ENCODE data around the gene NCKAP5L. TPM values are rescaled to one million over a fixed set of nuclear protein-coding genes. Genes with fewer than 3 reads are reported as not detected.
"Not testable (repeated sequence)": the region's sequence is repeated elsewhere in the genome, so short reads cannot be mapped to it uniquely, and the experiment has no call there.

The NCKAP5L gene
- total RNA-seq, 1 donor from 2014 or later = 4.8 TPM

DNA sequence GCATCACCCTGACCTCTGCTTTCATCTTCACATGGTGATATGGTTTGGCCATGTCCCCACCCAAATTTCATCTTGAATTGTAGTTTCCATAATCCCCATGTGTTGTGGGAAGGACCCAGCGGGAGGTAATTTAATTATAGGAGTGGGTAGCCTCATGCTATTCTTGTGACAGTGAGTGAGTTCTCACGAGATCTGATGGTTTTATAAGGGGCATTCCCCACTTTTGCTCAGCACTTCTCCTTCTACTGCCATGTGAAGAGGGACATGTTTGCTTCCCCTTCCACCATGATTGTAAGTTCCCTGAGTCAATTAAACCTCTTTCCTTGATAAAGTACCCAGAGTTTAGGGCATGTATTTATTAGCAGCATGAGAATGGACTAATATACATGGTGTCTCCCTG is 48.6 kb downstream of the NCKAP5L start:
- Mint-ChIP-seq H3K9me3 (no peaks in the 10 kb centered on the region), H3K4me1 (peaks cover 11% of the 10 kb centered on the region), H3K4me3 (no peak overlapping the region), H3K27me3 (peaks cover 38% of the 10 kb centered on the region), H3K27ac (no peak overlapping the region), H3K36me3 (ENCODE audit: low read depth) (no peaks in the 10 kb centered on the region)
- DNase-seq = no peak
- intact Hi-C loops (cut with micrococcal nuclease) = loop anchor here (2.0 to 5.0 kb wide), 3 partner anchors 17 to 142 kb away; partner anchors contain the start of gene FMNL3

GRCh38 chr12:49777800-49778748 is 50.1 kb downstream of the NCKAP5L start:
- H3K4me3 Mint-ChIP-seq = no peak overlapping the region
- peaks cover 11% of the 10 kb centered on the region for H3K4me1 Mint-ChIP-seq
- H3K9me3 Mint-ChIP-seq = no peaks in the 10 kb centered on the region
- peak; percentile 93 for DNase-seq
- no peaks in the 10 kb centered on the region for H3K36me3 Mint-ChIP-seq (ENCODE audit: low read depth)
- H3K27me3 Mint-ChIP-seq = peaks cover 25% of the 10 kb centered on the region
- no peak overlapping the region for H3K27ac Mint-ChIP-seq
- intact Hi-C loops (cut with micrococcal nuclease) = loop anchor here (1.0 to 5.0 kb wide), 4 partner anchors 15 to 141 kb away; partner anchors contain the start of genes FMNL3 and TMBIM6

GRCh38 chr12:49777341-49777740 is 50.9 kb downstream of the NCKAP5L start:
- H3K27me3 Mint-ChIP-seq = peaks cover 25% of the 10 kb centered on the region
- H3K4me3 Mint-ChIP-seq = no peak overlapping the region
- no peak overlapping the region for H3K27ac Mint-ChIP-seq
- intact Hi-C loops (cut with micrococcal nuclease) = loop anchor here (5.0 kb wide), 1 partner anchor 140 kb away; no protein-coding TSS in a partner anchor
- H3K9me3 Mint-ChIP-seq = no peaks in the 10 kb centered on the region
- peaks cover 11% of the 10 kb centered on the region for H3K4me1 Mint-ChIP-seq
- no peaks in the 10 kb centered on the region for H3K36me3 Mint-ChIP-seq (ENCODE audit: low read depth)
- DNase-seq = no peak

GRCh38 chr12:49776858-49777257 is 51.4 kb downstream of the NCKAP5L start:
- H3K36me3 Mint-ChIP-seq (ENCODE audit: low read depth) = no peaks in the 10 kb centered on the region

GRCh38 chr12:49776413-49776812 is 51.8 kb downstream of the NCKAP5L start:
- H3K27ac Mint-ChIP-seq = no peak overlapping the region

More at GRCh38 chr12:49776858-49777257, 51.4 kb downstream of the NCKAP5L start:
- H3K4me1 Mint-ChIP-seq = peaks cover 11% of the 10 kb centered on the region
- no peak overlapping the region for H3K27ac Mint-ChIP-seq
- no peaks in the 10 kb centered on the region for H3K9me3 Mint-ChIP-seq
- no peak for DNase-seq
- peaks cover 22% of the 10 kb centered on the region for H3K27me3 Mint-ChIP-seq
- intact Hi-C loops (cut with micrococcal nuclease) = loop anchor here (1.0 to 5.0 kb wide), 2 partner anchors 62 to 140 kb away; no protein-coding TSS in a partner anchor
- H3K4me3 Mint-ChIP-seq = no peak overlapping the region

DNA sequence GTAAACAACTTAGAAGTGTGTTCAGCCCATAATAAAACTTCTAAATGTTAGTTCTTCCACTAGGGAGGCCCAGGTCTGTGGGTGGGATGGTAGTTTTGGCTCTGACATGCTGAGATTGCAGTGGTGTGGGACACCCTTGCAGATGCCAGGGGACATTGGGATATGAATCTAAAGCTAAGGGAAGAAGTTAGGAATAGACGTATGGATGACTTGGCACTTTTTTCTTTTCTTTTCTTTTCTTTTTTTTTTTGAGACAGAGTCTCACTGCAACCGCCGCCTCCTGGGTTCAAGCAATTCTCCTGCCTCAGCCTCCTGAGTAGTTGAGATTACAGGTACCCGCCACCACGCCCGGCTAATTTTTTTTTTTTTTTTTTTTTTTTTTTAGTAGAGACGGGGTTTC is 55.1 kb downstream of the NCKAP5L start:
- H3K9me3 Mint-ChIP-seq; DNase-seq; intact Hi-C loops (cut with micrococcal nuclease); H3K4me3 Mint-ChIP-seq; H3K36me3 Mint-ChIP-seq (ENCODE audit: low read depth); H3K27me3 Mint-ChIP-seq; H3K27ac Mint-ChIP-seq; H3K4me1 Mint-ChIP-seq: not testable (repeated sequence)

More at GRCh38 chr12:49776413-49776812, 51.8 kb downstream of the NCKAP5L start:
- peak; percentile 87 for DNase-seq
- Mint-ChIP-seq H3K36me3 (ENCODE audit: low read depth) (no peaks in the 10 kb centered on the region), H3K4me1 (peaks cover 11% of the 10 kb centered on the region), H3K9me3 (no peaks in the 10 kb centered on the region), H3K4me3 (no peak overlapping the region), H3K27me3 (peaks cover 20% of the 10 kb centered on the region)
- intact Hi-C loops (cut with micrococcal nuclease) = loop anchor here (1.0 to 5.0 kb wide), 2 partner anchors 63 to 139 kb away; no protein-coding TSS in a partner anchor

GRCh38 chr12:49767333-49767732 is 60.9 kb downstream of the NCKAP5L start:
- no peaks in the 10 kb centered on the region for H3K27me3 Mint-ChIP-seq
- intact Hi-C loops (cut with micrococcal nuclease) = no loop called here
- no peak overlapping the region for H3K4me3 Mint-ChIP-seq
- H3K9me3 Mint-ChIP-seq = no peaks in the 10 kb centered on the region
- H3K36me3 Mint-ChIP-seq (ENCODE audit: low read depth) = peaks cover 33% of the 10 kb centered on the region
- DNase-seq = no peak
- H3K4me1 Mint-ChIP-seq = peaks cover 34% of the 10 kb centered on the region
- no peak overlapping the region for H3K27ac Mint-ChIP-seq

DNA sequence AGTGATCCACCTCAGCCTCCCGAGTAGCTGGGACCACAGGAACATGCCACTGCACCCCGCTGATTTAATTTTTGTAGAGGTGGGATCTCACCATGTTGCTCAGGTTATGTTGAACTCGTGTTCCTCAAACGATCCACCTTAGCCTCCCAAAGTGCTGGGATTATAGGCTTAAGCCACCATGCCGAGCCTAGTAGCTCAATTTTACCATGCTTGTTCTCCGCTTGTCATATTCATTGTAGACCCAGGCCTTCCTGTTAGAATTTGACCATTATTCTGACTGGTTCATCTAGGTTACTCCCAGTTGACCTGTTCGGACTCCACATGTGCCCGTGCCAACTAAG is 62.1 kb downstream of the NCKAP5L start:
- no peak for DNase-seq
- H3K4me1 Mint-ChIP-seq = peaks cover 46% of the 10 kb centered on the region
- no peak overlapping the region for H3K4me3 Mint-ChIP-seq
- H3K27me3 Mint-ChIP-seq = no peaks in the 10 kb centered on the region
- intact Hi-C loops (cut with micrococcal nuclease) = no loop called here
- peak overlapping the region; percentile 5 for H3K27ac Mint-ChIP-seq
- H3K9me3 Mint-ChIP-seq = no peaks in the 10 kb centered on the region
- H3K36me3 Mint-ChIP-seq (ENCODE audit: low read depth) = peaks cover 44% of the 10 kb centered on the region

GRCh38 chr12:49764126-49764525 is 64.1 kb downstream of the NCKAP5L start:
- DNase-seq = no peak
- H3K27me3 Mint-ChIP-seq = no peaks in the 10 kb centered on the region
- H3K4me1 Mint-ChIP-seq = peaks cover 51% of the 10 kb centered on the region
- intact Hi-C loops (cut with micrococcal nuclease) = no loop called here
- H3K9me3 Mint-ChIP-seq = no peaks in the 10 kb centered on the region
- H3K4me3 Mint-ChIP-seq = peak overlapping the region; percentile 50
- peaks cover 54% of the 10 kb centered on the region for H3K36me3 Mint-ChIP-seq (ENCODE audit: low read depth)
- H3K27ac Mint-ChIP-seq = peak overlapping the region; percentile 90

DNA sequence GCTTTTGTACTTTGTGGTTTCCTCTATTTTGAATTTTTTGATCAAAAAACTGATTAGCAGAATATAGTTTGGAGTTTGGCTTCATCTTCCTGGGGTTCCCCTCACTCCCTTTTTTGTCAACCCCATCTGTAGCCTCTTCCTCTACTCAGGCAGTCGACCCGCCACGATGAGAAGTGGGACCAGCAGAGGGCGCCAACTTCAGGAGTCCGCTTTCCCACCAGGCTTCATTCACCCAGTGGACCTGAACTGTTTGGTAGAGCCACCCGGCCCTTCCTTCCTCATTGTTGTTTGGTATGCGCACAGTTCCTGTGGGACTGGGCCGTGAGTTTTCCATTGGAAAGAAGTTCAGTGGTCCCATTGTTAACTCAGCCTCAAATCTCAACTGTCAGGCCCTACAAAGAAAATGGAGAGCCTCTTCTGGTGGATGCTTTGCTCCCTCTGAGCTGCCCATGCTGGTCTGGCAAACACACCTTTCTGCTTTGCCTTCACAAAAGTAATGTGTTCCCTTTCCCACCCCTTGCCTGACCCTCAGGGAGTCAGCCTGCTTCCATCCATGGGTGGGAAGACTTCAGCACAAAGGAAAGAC is 65.1 kb downstream of the NCKAP5L start:
- Mint-ChIP-seq H3K4me3 (peak overlapping the region; percentile 75), H3K4me1 (peaks cover 56% of the 10 kb centered on the region), H3K36me3 (ENCODE audit: low read depth) (peaks cover 65% of the 10 kb centered on the region), H3K27ac (peak overlapping the region; percentile 90), H3K9me3 (no peaks in the 10 kb centered on the region), H3K27me3 (no peaks in the 10 kb centered on the region)
- intact Hi-C loops (cut with micrococcal nuclease) = loop anchor here (1.0 to 2.0 kb wide), 2 partner anchors 16 to 22 kb away; partner anchors contain the start of gene TMBIM6
- peak; percentile 93 for DNase-seq

DNA sequence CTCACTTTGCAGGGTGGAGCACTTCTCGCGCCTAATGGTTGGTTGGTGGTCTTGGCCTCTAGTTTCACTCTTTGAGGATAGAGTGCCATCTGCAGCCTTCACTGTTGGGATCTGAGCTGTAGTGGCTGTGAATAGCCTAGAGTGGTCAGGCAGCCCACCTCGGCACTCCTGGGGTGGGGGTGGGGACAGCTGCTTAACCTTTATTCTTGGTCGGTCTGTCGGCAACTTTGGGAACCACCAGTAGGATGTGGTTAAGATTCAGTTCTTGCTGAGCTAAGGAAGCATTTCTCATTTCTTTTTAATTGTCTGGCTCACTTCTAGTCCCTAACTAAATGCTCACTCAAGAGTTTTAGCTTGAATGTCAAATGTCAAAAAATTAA is 65.8 kb downstream of the NCKAP5L start:
- peaks cover 55% of the 10 kb centered on the region for H3K4me1 Mint-ChIP-seq
- intact Hi-C loops (cut with micrococcal nuclease) = loop anchor here (1.0 to 2.0 kb wide), 2 partner anchors 12 to 16 kb away; no protein-coding TSS in a partner anchor
- peak overlapping the region; percentile 75 for H3K4me3 Mint-ChIP-seq
- H3K36me3 Mint-ChIP-seq (ENCODE audit: low read depth) = peaks cover 71% of the 10 kb centered on the region
- H3K27ac Mint-ChIP-seq = peak overlapping the region; percentile 90
- H3K9me3 Mint-ChIP-seq = no peaks in the 10 kb centered on the region
- H3K27me3 Mint-ChIP-seq = no peaks in the 10 kb centered on the region
- DNase-seq = peak; percentile 73

GRCh38 chr12:49761677-49762467 is 66.3 kb downstream of the NCKAP5L start:
- DNase-seq = no peak
- peaks cover 54% of the 10 kb centered on the region for H3K4me1 Mint-ChIP-seq
- H3K27ac Mint-ChIP-seq = peak overlapping the region; percentile 90
- intact Hi-C loops (cut with micrococcal nuclease) = loop anchor here (1.0 to 2.0 kb wide), 2 partner anchors 12 to 17 kb away; no protein-coding TSS in a partner anchor
- H3K4me3 Mint-ChIP-seq = peak overlapping the region; percentile 17
- H3K36me3 Mint-ChIP-seq (ENCODE audit: low read depth) = peaks cover 77% of the 10 kb centered on the region
- H3K9me3 Mint-ChIP-seq = no peaks in the 10 kb centered on the region
- H3K27me3 Mint-ChIP-seq = no peaks in the 10 kb centered on the region

DNA sequence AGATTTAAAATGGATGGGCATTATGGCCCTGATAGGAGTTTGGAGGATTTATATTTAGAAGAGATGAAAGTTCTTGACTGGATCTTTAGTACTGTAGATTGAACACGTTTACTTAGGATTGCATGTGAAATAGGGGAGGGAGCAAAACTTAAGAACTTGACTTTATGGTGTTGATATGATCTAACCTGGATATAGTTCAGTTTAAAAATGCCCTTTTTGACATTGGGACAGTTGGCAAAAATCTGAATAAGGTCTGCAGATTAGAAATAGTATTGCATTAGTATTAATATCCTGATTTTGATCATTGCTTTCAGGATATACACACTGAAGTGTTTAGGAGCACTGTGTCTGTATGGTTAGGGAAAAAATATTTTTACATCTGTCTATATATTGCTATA is 77.2 kb downstream of the NCKAP5L start:
- Mint-ChIP-seq H3K4me1 (peaks cover 59% of the 10 kb centered on the region), H3K4me3 (peak overlapping the region; percentile 68), H3K9me3 (no peaks in the 10 kb centered on the region), H3K27ac (peak overlapping the region; percentile 79), H3K27me3 (no peaks in the 10 kb centered on the region), H3K36me3 (ENCODE audit: low read depth) (peaks cover 61% of the 10 kb centered on the region)
- no peak for DNase-seq
- intact Hi-C loops (cut with micrococcal nuclease) = loop anchor here (1.0 to 5.0 kb wide), 5 partner anchors 10 to 89 kb away; partner anchors contain the start of genes FMNL3, NCKAP5L and TMBIM6

Data from activated CD4-positive, alpha-beta T cell treated with anti-CD3 and anti-CD28 coated beads, Interleukin-2, amount 10 ng/mL, durations not matched to agents 24 days and 14 days (primary cell).